ENCODE results near the gene LSM3. TPM values are rescaled to one million over a fixed set of nuclear protein-coding genes. Genes with fewer than 3 reads are reported as not detected.

The LSM3 gene
- total and polyA plus RNA-seq, 9 of the 15 experiments (the other 6 are each of a cell fraction or from before 2014, with no cell fraction given) = 33.8 to 203 (median 61.2) TPM

GRCh38 chr3:14212032-14212431, 33.4 kb downstream of the LSM3 start (continued):
- no peak for TF ChIP-seq CTCF (IDR thresholded peaks at IDR 0.05 in 2 of 3, conservative IDR thresholded peaks at IDR 0.05 in 1 of 3; ENCODE audit: insufficient read depth in 2 of 3, low read depth in 1 of 3, low read length in 3 of 3)
- no peak for TF ChIP-seq HMGN3 (IDR thresholded peaks at IDR 0.05; ENCODE audit: borderline replicate concordance, extremely low read depth, insufficient read length, low read depth, low read length)
- TF ChIP-seq CCAR2 (IDR thresholded peaks at IDR 0.05; ENCODE audit: low read depth, low read length) = no peak
- no peak for TF ChIP-seq ESRRB (CRISPR knock-in tag; IDR thresholded peaks at IDR 0.05; ENCODE audit: borderline replicate concordance)
- no peak for TF ChIP-seq ILK (tag; IDR thresholded peaks at IDR 0.05; ENCODE audit: borderline replicate concordance, low read depth)
- TF ChIP-seq NFYB (IDR thresholded peaks at IDR 0.05; ENCODE audit: extremely low read depth, insufficient read length) = no peak
- TF ChIP-seq CEBPG (CRISPR knock-in tag; IDR thresholded peaks at IDR 0.05) = no peak
- no peak for TF ChIP-seq CEBPG (tag; conservative IDR thresholded peaks at IDR 0.05 in 1 of 2, IDR thresholded peaks at IDR 0.05 in 1 of 2)
- no peak for TF ChIP-seq RB1 (IDR thresholded peaks at IDR 0.05; ENCODE audit: low read depth)

Measured in K562 (cell line).